ENCODE results near the gene STAP1. TPM values are rescaled to one million over a fixed set of nuclear protein-coding genes. Genes with fewer than 3 reads are reported as not detected.

STAP1 gene
- total and polyA plus RNA-seq, 2 of the 8 experiments (the other 6 are each of a cell fraction or from before 2014, with no cell fraction given), result not detected

DNA sequence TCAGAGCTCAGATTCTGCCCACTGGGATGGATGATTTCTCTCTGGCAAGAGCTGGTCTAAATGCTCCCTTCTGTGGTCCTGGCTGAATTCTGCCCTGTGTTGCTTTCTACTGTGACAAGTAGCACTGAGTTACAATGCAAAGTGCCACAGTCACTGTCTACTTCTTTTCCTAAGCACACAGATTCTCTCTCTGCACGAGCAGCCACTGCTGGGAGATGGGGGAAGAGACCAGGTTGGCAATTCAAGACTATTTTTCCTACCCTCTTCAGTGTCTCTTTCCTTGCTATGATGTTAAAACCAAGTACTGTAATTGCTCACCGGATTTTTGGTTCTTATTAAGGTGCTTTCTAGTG, 45.5 kb downstream of the STAP1 start (continued):
- TF ChIP-seq FOSL1 (IDR thresholded peaks at IDR 0.05; ENCODE audit: insufficient read depth, low read depth, low read length) (no peak), HDAC2 (IDR thresholded peaks at IDR 0.05; ENCODE audit: borderline replicate concordance in 1 of 2, low read depth in 2 of 2, low read length in 2 of 2) (no peak), SP2 (IDR thresholded peaks at IDR 0.05; ENCODE audit: low read length) (no peak), HDAC6 (IDR thresholded peaks at IDR 0.05; ENCODE audit: low read depth, low read length) (no peak), BACH1 (IDR thresholded peaks at IDR 0.05; ENCODE audit: low read length) (no peak)
- TF ChIP-seq, protein P1, sequence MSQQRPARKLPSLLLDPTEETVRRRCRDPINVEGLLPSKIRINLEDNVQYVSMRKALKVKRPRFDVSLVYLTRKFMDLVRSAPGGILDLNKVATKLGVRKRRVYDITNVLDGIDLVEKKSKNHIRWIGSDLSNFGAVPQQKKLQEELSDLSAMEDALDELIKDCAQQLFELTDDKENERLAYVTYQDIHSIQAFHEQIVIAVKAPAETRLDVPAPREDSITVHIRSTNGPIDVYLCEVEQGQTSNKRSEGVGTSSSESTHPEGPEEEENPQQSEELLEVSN (IDR thresholded peaks at IDR 0.05), result no peak

Data from H1 (cell line).